ENCODE data around the gene RETN. TPM values are rescaled to one million over a fixed set of nuclear protein-coding genes. Genes with fewer than 3 reads are reported as not detected.

RETN gene
- total and polyA plus RNA-seq, 2 of the 8 experiments (the other 6 are each of a cell fraction or from before 2014, with no cell fraction given), result not detected

DNA sequence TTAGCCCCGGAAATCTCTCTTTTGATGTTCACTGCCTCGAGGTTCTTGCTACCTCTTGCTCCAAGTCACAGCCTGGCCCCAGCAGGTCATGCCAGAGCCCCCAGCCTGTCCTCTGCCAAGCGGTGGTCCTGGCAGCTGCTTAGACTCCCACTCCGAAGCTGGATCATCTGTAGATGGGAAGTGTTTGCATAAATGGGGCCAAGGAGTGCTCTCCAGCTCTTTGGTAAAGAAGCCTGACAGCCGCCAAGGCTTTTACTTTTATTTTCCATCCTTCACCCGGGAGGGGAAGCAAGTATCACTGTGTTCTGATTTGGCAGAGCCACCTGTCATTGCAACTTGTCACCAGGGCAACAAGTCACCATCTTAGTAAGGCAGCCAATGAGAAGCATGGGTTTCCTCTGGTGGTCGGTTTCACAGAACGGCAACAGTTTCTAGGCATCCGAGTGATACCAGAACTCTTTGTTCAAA, 10.6 kb upstream of the RETN start:
- no peak overlapping the region for H3K18ac ChIP-seq (ENCODE audit: extremely low read depth, low read length)
- H3K79me1 ChIP-seq (ENCODE audit: low read depth, low read length), result no peaks in the 10 kb centered on the region
- H2BK120ac ChIP-seq (replicated peaks; ENCODE audit: low read depth, low read length), result no peak overlapping the region
- H4K20me1 ChIP-seq (replicated peaks in 1 of 2; ENCODE audit: control insufficient read depth in 1 of 2, insufficient read depth in 2 of 2, low read length in 2 of 2), result no peaks in the 10 kb centered on the region
- H3K9me3 ChIP-seq (ENCODE audit: insufficient read depth in 2 of 2, low read depth in 1 of 2, low read length in 1 of 2), result no peaks in the 10 kb centered on the region
- no peak overlapping the region for H3K4me2 ChIP-seq (ENCODE audit: insufficient read depth in 1 of 2, low read depth in 2 of 2, low read length in 2 of 2)
- POLR2A ChIA-PET (ENCODE audit: partially characterized antibody), result no interaction called here
- H3K79me2 ChIP-seq (ENCODE audit: control insufficient read depth in 1 of 2, insufficient read depth in 2 of 2, low read length in 2 of 2), result no peaks in the 10 kb centered on the region
- FAIRE-seq, result no peak
- CTCF ChIA-PET (ENCODE audit: partially characterized antibody), result interaction anchor here (1.1 to 1.9 kb wide), 4 partner anchors 17 to 141 kb away, joined by 3 to 7 read pairs (median 4); partner anchors contain the start of gene PCP2
- H3K27ac ChIP-seq (ENCODE audit: low read depth, low read length), result no peak overlapping the region
- no peak overlapping the region for H2BK20ac ChIP-seq (ENCODE audit: low read length)
- no peaks in the 10 kb centered on the region for H3K4me1 ChIP-seq (replicated peaks in 1 of 4; ENCODE audit: control insufficient read depth in 3 of 4, insufficient read depth in 4 of 4, low read length in 3 of 4)
- peaks cover 0 to 4% (median 0%) of the 10 kb centered on the region in 4 experiments; a peak in 2 of 7 replicates for H3K27me3 ChIP-seq (replicated peaks in 1 of 4; ENCODE audit: control insufficient read depth in 3 of 4, extremely low read depth in 1 of 4, insufficient read depth in 3 of 4, low read length in 3 of 4)
- no peak overlapping the region for H3K14ac ChIP-seq (ENCODE audit: insufficient read length)
- H4K91ac ChIP-seq (replicated peaks; ENCODE audit: insufficient read length, low read length), result no peak overlapping the region
- no peak overlapping the region for H2BK12ac ChIP-seq (ENCODE audit: low read depth, low read length)
- no peaks in the 10 kb centered on the region for H3K36me3 ChIP-seq (ENCODE audit: control insufficient read depth in 2 of 4, insufficient read depth in 4 of 4, low read length in 3 of 4)
- H2BK5ac ChIP-seq (ENCODE audit: low read depth, low read length), result no peak overlapping the region
- H3K4ac ChIP-seq (replicated peaks; ENCODE audit: insufficient read length, low read depth, low read length), result no peak overlapping the region
- 78% methylated on average over 9 of the region's 9 CpGs; no CpG with 5 or more reads in 1 of the 2 experiments for WGBS, 2 experiments (ENCODE audit: extremely low coverage in 1 of 2, insufficient coverage in 1 of 2, insufficient read length in 1 of 2, insufficient replicate concordance in 2 of 2, low coverage in 1 of 2, low lambda C conversion rate in 2 of 2, missing lambda C conversion rate in 1 of 2)
- no peak overlapping the region for H3K4me3 ChIP-seq (ENCODE audit: extremely low read depth in 1 of 4, insufficient read depth in 2 of 4, low read depth in 3 of 4, low read length in 4 of 4)
- no peak overlapping the region for H2AK5ac ChIP-seq (ENCODE audit: low read depth, low read length)
- no peak for TF ChIP-seq NANOG (IDR thresholded peaks at IDR 0.05; ENCODE audit: insufficient read depth, low read depth, low read length, poor library complexity, severe bottlenecking)
- TF ChIP-seq TEAD4 (IDR thresholded peaks at IDR 0.05; ENCODE audit: low read depth, low read length), result no peak
- 0 out of 2 replicates have a peak, but pooled peaks have one; percentile 49 for TF ChIP-seq SP1 (IDR thresholded peaks at IDR 0.05; ENCODE audit: low read depth, low read length)
- no peak overlapping the region for H3K56ac ChIP-seq (replicated peaks; ENCODE audit: insufficient read length, low read depth, low read length)
- no peak for DNase-seq (ENCODE audit: low read depth in 1 of 2, low spot score in 2 of 2)
- H2BK15ac ChIP-seq (ENCODE audit: low read length), result no peak overlapping the region
- no peak overlapping the region for H3K23ac ChIP-seq (ENCODE audit: insufficient read length)
- no peak overlapping the region; the same call in 1 of the 2 replicates for H4K8ac ChIP-seq (ENCODE audit: extremely low read depth, insufficient read depth, low read length)
- no peak overlapping the region for H3K9ac ChIP-seq (replicated peaks in 1 of 4; ENCODE audit: extremely low read depth in 1 of 4, low read depth in 3 of 4, low read length in 3 of 4)
- H4K5ac ChIP-seq (ENCODE audit: insufficient read length, low read depth, low read length), result no peak overlapping the region
- H3K23me2 ChIP-seq (ENCODE audit: low read depth, low read length), result no peaks in the 10 kb centered on the region
- no peak overlapping the region for H2AFZ ChIP-seq (ENCODE audit: low read length)

Data from H1 (cell line).